ENCODE results near the gene TMEM253.

GRCh38 chr14:21089877-21090193, 11.0 kb upstream of the TMEM253 start:
- TF ChIP-seq POLR2AphosphoS5 (IDR thresholded peaks at IDR 0.05; ENCODE audit: low read depth, low read length) = no peak
- TF ChIP-seq POLR2A (IDR thresholded peaks at IDR 0.05; ENCODE audit: low read depth, low read length) = no peak
- TF ChIP-seq TAF1 (IDR thresholded peaks at IDR 0.05; ENCODE audit: low read depth, low read length) = no peak
